HG02981 (cell line): ENCODE results near the gene PGLYRP4.
"Not testable (repeated sequence)": the region's sequence is repeated elsewhere in the genome, so short reads cannot be mapped to it uniquely, and the experiment has no call there.

Source experiments
- ATAC-seq: cut with Tn5 transposase; IDR thresholded peaks from one replicate; pipeline ENCODE4 v1.9.1; 2021; ENCODE audit warnings: mild to moderate bottlenecking, moderate library complexity; ENCODE audit not compliant: unreplicated experiment

The PGLYRP4 gene

DNA sequence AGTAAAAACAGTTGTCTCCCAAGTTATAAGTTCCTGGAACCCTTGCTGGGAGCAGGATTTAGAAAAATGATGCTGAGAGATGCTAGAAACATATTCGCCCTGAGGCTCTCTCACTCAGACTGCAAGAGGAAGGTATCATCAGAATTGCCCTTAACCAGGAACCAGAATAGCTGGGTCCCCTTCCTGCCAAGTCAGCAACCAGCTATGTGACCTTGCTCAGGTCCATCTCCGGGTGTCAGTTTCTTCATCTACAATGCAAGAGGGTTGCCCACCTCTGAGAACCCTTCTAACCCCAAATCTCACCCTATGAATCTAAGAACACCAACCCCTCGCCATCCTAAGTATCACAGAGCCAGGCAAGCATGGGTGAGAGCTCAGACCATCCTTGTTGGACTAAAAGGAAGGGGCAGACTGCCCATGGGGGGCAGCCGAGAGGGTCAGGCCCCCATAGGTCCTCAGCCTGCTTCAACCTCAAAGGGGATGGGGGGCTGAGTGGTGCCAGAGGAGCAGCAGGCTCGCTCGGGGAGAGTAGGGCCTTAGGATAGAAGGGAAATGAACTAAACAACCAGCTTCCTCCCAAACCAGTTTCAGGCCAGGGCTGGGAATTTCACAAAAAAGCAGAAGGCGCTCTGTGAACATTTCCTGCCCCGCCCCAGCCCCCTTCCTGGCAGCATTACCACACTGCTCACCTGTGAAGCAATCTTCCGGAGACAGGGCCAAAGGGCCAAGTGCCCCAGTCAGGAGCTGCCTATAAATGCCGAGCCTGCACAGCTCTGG, 8.6 kb upstream of the PGLYRP4 start:
- no peak for ATAC-seq

DNA sequence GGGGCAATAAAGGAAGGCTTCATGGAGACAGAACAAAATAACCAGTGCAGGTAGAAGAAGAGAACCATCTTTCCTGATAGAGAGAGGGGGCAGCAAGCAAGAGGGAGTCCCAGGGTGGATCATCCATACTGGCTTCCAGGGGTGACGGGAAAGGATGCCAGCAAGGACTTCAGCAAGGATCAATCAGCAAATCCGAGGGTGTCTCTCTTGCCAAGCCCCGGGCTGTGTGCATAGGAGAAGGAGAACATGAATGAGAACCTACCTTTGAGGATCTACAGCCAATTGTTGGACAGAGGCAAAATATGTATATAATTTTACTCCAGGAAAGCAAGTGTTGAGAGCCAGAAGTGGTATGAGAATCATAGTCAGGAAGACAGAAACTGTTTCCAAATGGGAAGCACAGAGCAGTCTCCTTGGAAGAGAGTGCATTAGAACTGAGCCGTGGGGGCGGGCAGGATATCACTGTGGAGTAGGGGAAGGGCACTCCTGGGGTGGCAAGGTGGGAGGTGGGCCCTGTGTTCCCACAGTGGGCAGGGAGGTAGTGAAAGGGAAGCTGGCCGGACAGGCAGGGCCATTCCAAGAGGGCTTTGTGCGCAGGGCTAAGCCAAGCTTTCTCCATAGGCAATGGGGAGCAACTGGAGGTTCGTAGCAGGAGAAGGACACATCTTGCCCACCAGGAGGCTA, 7.9 kb upstream of the PGLYRP4 start:
- no peak for ATAC-seq

DNA sequence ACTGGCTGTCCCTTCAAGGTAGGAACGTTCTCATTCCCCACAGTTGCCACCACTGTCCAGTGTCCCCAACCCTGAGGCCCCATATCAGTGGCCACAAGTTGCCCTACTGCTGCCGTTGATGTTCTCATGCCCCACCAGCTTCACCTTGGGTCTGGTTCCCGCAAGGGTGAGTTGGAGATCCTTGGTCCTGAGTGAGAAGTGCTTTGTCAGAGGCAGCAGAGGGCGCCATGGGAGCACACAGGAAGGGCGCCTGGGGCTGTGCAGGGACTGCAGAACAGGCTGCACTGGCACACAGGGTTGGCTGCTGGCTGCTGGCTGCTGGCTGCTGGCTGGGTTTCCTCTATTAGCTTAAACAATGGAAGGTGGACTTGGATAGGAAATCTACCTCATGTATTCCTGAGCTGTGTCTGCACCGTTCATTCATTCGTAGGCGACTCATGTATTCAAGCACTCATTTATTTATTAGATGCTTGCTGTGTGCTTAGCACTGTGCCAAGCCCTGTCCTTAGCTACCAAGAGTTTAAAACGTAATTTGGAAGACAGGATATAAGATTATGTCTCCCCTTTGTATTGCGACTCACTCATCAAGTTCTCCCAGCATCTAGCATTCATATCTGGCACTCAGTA, 6.9 kb upstream of the PGLYRP4 start:
- ATAC-seq = no peak

DNA sequence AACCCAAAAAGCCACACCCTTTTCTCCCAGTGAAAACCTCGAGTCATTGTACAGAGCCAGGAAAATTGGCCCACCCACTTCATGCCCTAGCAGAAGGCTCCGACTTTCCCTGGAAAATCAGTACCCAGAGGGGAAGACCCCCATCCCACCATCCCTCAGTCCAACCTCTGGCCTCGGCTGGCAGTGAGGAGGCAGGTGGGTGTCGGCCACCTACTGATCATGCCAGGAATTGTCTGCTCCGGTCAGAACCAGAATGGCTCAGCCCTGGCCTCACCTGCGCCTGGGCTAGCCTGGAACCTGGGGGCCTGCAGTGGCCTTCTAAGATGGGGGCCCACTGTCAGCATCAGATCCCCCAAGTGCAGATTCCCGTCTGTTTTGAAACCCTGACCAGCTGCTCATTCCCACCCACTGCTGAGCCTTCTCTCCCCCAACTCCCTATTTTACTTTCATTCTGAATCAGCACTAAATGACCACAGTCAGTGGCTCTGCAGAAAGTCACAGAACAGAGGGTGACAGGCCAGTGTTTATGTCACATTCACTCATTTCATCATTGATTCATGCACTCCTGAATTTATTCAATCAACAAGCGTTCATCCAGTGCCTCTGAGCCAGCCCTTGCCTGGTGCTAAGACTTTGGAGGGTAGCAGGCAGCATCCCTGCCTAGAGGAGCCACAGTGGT, 6.0 kb upstream of the PGLYRP4 start:
- ATAC-seq = no peak

DNA sequence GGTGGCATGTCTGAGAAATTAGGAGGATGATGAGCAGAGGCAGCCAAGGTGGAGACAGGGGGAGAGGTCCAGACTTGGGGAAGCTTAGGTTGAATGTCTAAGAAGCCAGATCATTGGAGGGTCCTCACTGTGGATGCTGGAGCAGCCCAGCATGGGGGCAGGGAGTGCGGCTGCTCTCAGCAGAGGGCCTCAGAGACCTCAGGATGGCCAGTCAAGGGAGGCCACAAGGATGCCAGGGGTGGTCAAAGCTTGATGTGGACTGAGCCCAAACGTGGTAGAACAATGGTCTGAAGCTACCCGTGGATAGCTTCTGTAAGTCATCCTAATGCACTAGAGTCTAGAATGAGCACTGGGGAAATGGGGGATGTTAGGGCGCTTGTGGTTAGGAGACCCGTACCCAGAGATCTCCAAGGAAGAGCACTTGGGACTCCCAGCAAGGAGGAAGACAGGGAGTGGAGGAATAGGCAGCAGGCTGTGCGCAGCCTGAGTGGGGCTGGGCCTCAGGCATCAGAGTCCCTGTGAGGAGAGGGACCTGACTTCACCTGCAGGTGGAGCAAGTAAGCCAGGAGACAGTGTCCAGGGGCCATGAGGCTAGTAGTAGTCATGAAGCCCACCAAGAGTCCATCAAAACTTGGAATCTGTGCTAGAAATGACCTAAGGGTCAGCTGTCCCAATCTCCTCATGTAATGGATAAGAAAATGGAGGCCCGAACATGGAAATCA, 4.7 kb upstream of the PGLYRP4 start:
- ATAC-seq = no peak

DNA sequence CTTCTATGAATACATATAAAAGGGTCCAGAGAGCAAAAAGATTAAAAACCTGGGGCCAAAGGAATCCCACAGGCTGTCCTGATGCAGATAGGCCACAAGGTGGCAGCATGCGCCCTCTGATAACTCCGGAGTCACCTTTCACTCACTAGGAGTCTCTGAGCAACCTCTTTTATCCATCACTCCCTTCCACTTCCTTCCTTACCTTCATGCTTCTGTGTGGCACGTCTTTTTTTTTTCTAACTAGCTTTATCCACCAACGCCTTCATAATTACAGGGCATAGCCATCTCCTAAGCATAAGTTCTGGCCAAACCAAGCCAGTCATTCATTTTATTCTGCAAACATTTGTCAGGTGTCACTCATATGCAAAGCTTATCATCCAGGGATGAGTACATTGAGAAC, 3.9 kb upstream of the PGLYRP4 start:
- no peak for ATAC-seq

DNA sequence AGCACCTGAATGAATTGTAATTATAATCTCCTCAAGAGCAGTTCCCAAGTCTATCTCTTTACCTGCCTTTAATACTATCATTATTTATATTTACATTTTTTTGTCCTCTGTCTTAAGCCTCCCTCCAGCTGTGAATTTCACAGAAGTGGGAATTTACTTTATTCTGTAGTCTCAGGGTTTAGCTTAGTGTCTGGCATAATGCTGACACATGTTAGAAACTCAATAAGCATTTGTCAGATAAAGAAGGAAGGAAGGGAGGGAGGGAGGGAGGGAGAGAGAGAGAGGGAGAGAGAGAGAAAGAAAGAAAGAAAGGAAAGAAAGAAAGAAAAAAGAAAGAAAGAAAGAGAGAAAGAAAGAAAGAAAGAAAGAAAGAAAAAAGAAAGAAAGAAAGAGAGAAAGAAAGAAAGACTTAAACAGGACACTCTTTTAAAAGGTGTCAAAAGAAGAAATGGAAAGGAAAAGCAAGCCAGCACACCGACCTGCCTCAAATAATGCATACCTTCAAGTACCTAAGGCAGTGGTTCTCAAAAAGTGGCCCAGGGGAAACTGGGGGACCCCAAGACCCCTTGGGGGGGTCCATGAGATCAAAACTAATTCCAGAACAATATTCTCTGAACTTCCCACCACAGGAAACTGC, 1.8 kb upstream of the PGLYRP4 start:
- ATAC-seq = no peak

DNA sequence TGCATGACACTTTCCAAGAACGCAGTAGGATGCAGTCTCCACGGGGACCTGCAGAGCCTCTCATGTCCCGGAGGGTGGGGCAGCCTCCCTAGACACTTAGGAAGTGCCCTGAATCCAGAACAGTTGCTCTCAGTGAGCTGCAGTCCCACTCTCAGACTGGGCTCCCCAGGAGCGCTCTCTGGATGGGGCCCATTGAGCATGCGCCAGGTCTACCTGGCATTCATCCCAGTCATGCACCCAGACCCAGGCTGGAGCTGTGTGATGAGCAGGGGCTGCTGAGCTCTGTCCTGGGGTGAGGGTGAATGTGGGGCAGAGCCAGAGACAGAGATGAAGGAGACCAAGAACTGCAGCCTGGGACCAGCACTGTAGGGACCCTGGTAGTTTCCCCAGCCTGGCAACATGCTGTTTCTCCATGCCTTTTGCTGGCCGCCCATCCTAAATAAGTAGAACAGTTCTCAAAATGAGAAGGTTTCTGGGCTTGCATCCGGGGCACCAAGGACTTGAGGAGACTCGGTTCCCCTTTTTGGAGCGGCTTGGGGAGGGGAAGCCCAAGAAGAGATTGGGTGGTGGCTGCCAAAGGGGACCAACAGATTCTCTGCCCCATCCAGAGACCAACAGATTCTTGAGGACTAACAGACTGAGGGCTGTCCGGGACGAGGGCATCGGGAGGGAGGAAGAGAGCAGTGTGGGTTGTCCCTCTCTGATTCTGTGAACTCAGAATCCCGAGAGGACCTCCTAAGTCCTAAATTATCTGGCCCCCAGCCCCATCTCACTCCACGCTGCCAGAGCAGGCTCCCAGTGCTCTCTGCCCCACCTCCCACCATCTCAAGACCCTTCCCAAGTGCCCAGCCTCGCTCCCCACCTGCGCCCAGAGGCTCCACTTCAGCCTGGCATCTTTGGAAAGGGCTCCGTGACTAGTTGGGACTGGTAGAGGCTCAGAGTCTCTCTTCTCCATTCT, 1.0 kb upstream of the PGLYRP4 start:
- ATAC-seq = no peak

DNA sequence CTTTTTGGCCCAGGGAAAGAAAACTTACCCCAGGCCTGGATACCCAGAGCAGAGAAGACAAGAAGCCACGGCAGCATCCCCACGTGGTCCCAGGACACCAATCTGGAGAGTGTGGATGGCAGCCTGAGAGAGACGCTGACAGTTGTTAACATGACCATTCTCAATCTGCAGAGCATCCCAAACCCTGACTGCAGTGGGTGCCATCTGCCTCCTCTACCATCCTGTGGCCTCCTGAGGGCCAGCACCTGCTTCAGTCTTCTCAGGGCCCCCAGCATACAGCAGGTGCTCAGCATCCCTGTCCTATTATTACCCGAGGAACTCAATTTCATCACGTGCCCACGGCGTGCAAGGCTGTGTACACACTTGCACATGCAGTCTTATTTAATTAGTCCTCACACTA, 785 bp downstream of the PGLYRP4 start:
- no peak for ATAC-seq

DNA sequence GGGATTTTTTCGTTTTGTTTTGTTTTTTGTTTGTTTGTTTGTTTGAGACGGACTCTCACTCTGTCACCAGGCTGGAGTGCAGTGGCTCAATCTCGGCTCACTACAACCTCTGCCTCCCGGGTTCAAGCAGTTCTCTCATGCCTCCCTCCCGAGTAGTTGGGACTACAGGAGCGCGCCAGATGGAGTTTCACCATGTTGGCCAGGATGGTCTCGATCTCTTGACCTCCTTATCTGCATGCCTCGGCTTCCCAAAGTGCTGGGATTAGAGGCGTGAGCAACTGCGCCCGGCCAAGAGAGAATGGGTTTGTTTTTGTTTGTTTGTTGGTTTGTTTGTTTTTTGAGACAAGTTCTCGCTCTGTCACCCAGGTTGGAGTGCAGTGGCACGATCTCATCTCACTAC, 1.6 kb downstream of the PGLYRP4 start:
- ATAC-seq = not testable (repeated sequence)

DNA sequence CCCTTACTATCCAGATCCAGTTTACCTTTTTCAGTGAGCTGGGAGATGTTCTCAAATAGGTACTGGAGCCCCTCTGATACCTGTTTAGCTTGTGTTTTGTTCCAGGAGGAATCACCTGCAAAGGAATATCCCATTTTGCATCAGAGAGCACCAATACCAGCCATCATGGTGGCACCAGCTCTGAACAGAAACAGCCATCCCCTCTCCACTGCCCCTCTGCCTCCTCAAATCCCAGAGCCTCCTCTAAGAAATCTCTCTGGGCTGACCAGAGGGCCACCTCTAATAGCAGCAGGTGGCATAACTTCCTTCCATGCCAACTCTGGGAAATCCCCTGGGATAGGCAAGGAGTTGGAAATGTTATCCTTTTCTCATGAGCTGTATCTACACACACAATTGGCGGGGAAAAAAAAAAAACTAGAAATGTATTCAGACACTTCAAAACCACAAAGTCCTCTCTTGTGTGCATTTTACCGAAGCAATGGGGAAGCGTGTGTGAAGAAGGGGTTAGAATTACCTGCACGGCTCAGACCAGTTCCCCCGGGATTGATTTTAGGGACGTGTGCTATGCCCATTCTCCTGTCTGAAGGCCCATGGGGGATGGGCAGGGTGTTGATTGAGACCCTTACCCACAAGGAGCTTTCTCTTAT, 2.4 kb downstream of the PGLYRP4 start:
- ATAC-seq = no peak

DNA sequence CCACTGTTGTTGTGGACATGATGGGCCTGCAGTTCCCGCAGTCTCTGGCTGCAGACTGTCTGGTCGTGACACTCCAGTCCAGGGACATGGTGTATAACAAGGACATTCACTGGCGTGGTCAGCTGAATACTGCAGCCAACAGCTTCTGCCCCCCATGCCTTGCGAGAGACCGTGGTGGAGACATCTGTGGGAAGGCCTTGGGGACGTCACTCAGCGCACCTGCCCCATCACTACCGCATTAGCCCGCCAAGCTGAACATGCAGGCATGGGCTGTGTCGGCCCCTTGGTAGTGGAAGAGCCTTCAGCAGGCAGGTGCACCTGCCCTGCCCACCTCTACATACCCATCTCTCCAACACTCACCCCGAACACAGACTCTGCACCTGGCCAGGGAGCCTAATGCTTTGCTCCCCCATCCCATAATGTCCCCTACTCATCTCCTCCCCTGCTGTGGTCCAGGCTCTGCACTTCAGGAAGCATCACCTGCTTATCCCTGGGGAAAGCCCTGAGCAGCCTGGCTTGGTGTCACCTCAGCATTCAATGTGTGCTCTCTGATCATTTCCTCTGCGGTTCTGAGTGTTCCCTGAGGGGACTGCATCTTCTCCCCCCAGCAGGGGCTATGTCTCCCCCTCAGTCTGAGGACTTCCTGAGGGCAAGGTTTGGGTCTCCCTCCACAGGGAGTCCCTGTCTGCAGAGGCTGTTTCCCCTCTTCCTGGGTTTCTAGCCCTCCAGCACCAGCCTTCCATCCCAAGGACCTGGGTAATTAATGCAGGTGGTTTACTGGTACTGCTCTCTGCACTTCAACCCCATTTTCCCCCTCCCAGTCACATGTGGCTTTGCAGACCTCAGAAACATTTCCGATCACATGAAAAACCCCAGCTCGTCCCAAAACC, 3.2 kb downstream of the PGLYRP4 start:
- ATAC-seq = no peak

DNA sequence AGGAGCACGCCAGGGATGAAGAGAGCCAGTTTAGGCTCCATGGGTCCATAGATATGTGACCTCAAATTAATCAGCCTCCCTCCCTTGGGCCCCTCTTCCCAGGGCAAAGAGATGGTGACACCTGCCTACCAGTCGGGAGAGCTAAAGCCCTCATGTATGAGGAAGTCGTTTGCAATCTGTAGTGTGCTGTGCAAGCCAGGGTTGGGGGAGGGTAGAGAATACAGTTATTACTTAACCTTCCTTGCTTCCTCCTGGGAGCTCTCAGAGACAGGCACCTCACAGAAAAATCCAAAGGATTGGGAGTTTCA, 4.0 kb downstream of the PGLYRP4 start:
- no peak for ATAC-seq

DNA sequence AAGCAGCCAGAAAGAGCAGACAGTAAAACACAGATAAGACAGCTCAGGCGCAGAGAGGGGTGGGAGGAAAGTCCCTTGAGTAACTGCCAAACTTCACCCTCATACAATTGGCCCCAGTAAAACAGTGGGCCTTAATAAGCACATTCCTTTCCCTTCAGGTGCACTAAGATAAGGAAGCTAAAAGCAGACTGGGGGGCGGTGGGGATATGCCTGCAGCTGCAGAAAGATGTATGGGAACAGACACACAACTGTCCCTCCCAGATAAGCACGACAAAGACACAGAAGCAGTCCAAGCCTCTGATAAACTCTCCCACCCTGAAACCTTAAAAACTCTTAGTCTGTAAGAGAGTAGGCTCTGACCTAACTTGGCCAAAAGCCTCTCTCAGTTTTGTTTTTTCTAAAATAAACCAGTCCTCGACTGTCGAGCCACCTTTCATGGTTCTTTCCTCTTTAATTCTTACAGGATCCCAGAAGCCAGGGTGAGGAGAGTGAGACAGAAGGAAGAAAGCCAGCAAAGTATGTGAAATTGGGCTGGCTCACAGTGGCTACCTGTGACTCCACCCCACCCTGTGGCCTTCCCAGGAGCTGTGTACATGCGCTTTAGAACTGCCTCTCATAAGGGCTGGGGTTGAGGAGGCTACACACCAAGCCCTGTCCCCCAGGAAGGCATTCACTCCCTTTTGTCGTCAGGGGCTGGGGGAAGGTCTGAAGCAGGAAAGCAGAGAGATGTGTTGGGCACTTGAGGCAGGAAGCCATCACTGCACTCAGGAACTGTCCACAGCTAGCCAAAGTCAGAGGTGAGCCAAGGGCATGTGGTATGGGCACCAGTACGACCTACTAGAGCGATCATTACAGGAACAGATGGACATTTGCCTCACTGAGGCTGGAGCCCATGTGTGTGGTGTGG, 4.6 kb downstream of the PGLYRP4 start:
- no peak for ATAC-seq

DNA sequence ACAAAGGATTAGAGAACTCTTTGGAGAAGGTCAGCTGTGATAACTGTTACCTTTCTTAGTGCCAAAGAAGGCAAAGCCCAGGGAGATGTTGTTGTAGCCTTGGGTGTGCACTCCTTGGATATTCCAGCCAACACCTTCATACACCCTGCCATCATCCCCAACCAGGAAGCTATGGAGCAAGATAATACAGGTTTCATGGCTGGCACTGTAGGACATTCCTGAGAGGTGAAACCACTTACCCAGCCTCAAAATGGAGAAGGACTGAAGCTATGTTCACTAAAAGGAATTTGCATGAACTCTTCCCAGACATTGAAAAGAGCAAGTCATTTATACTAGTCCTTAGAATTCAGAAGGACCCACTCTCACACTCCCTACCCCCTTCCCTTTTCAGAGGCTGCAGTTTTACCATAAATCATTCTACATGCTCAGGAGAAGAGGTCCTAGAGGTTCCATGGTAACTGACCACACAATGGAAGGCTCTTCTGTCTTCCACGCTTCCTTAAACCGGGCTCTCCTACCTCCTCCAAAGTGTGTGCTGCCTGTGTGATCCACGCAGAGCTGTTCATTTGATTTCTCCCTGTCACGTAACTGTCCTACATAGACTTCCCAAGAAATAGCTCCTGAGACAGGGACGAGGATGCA, 5.5 kb downstream of the PGLYRP4 start:
- ATAC-seq = no peak

DNA sequence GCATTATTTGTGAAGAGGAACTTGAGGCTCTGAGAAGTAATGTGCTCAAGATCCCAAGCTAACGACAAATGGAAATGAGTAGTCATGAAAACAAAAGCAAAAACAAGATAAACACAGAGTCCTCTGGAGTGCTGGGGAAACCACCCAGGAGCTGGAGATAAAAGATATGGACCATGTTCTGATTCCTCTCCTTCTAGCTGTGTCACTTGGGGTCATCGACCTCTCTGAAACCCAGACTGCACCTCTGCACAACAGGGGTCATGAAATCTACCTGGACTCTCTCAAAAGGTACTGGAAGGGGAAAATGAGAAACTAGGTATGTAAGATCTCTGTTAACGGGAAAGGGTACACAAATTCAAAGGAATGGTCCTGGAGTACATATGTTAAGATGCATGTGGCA, 6.5 kb downstream of the PGLYRP4 start:
- ATAC-seq = no peak
